Retina (tissue), 1 donor: ENCODE data around the gene KRT85.
"Not testable (repeated sequence)": the region's sequence is repeated elsewhere in the genome, so short reads cannot be mapped to it uniquely, and the experiment has no call there.

ENCODE experiments used
- DNase-seq: peaks from one replicate; pipeline ENCODE4 v3.0.0-alpha.2; 2016

KRT85 gene

GRCh38 chr12:52323001-52323400 lies 44.3 kb downstream of the KRT85 start:
- no peak for DNase-seq

GRCh38 chr12:52322069-52322468 lies 45.2 kb downstream of the KRT85 start:
- no peak for DNase-seq

- no peak for DNase-seq
Measured at GRCh38 chr12:52321418-52321817, 45.9 kb downstream of the KRT85 start.

GRCh38 chr12:52320784-52321400 lies 46.4 kb downstream of the KRT85 start, which contains the start of gene KRT83:
KRT83 (minus strand) TSS chr12:52321398; CDS start chr12:52321335, 63 bp downstream.
- no peak for DNase-seq

- DNase-seq, result no peak
Measured at GRCh38 chr12:52319097-52319496, 48.2 kb downstream of the KRT85 start.

GRCh38 chr12:52318241-52318990 lies 48.9 kb downstream of the KRT85 start:
- no peak for DNase-seq

GRCh38 chr12:52317468-52318052 lies 49.7 kb downstream of the KRT85 start:
- no peak for DNase-seq

GRCh38 chr12:52316701-52317100 lies 50.6 kb downstream of the KRT85 start:
- no peak for DNase-seq

- DNase-seq, result no peak
Measured at GRCh38 chr12:52316290-52316689, 51.0 kb downstream of the KRT85 start.

GRCh38 chr12:52315721-52316120 lies 51.6 kb downstream of the KRT85 start:
- not testable (repeated sequence) for DNase-seq

- DNase-seq, result no peak
Measured at GRCh38 chr12:52314511-52314910, 52.8 kb downstream of the KRT85 start.

GRCh38 chr12:52313926-52314325 lies 53.4 kb downstream of the KRT85 start:
- DNase-seq, result no peak

- no peak for DNase-seq
Measured at GRCh38 chr12:52313461-52313860, 53.8 kb downstream of the KRT85 start.

- DNase-seq, result no peak
Measured at GRCh38 chr12:52312086-52312485, 55.2 kb downstream of the KRT85 start.

- no peak for DNase-seq
Measured at GRCh38 chr12:52311285-52311648, 56.0 kb downstream of the KRT85 start.

GRCh38 chr12:52310622-52311284 lies 56.5 kb downstream of the KRT85 start:
- DNase-seq, result peak; percentile 0
